SU-DHL-6 (cell line): ENCODE measurements around the gene MGAT5B.

Source experiments
- H2AFZ ChIP-seq: fragments of 200-600 bp; sonication (generic); 2 replicates; pipeline ENCODE4 v1.6.1; 2014; ENCODE audit warnings: low read depth, mild to moderate bottlenecking, moderate library complexity, mixed read lengths, antibody characterized with exemption, low read length; ENCODE audit not compliant: severe bottlenecking
- H3F3A ChIP-seq: fragments of 200-600 bp; shearing (Covaris generic); 2 replicates; pipeline ENCODE4 v1.6.0; 2016; ENCODE audit warnings: antibody characterized with exemption, mild to moderate bottlenecking; ENCODE audit not compliant: insufficient read depth
- H3K27ac ChIP-seq: fragments of 200-600 bp; sonication (generic); 2 replicates; pipeline ENCODE4 v1.5.1; 2016; ENCODE audit warnings: low read depth, mild to moderate bottlenecking, low read length, moderate library complexity, mixed read lengths
- H3K27me3 ChIP-seq: fragments of 200-600 bp; sonication (generic), shearing (Covaris generic); 2 replicates; pipeline ENCODE4 v1.6.0; 2014; ENCODE audit warnings: mild to moderate bottlenecking, low read length
- H3K36me3 ChIP-seq: fragments of 200-600 bp; sonication (generic); 2 replicates; pipeline ENCODE4 v1.6.1; 2014; ENCODE audit warnings: mild to moderate bottlenecking, low read length, mixed read lengths
- H3K4me2 ChIP-seq: fragments of 300-600, 200-600 bp; shearing (Covaris generic), sonication (generic); 2 replicates; pipeline ENCODE4 v1.6.0; 2014; ENCODE audit warnings: low read length, low read depth, mild to moderate bottlenecking; ENCODE audit not compliant: poor library complexity, severe bottlenecking
- H3K4me3 ChIP-seq: fragments of 200-600 bp; sonication (generic); 2 replicates; pipeline ENCODE4 v1.5.1; 2014; ENCODE audit warnings: antibody characterized with exemption, low read length, mild to moderate bottlenecking, mixed read lengths; ENCODE audit not compliant: insufficient read depth, poor library complexity, severe bottlenecking
- H3K79me2 ChIP-seq: fragments of 200-600 bp; sonication (generic); 2 replicates; pipeline ENCODE4 v1.6.1; 2014; ENCODE audit warnings: mild to moderate bottlenecking, low read length, moderate library complexity; ENCODE audit not compliant: insufficient read depth
- H3K9ac ChIP-seq: fragments of 200-600 bp; sonication (generic); 2 replicates; pipeline ENCODE4 v1.7.0; 2014; ENCODE audit warnings: mild to moderate bottlenecking, low read length
- H3K9me2 ChIP-seq: fragments of 200-600 bp; sonication (generic); replicated peaks from 2 replicates; pipeline ENCODE4 v1.6.1; 2014; ENCODE audit warnings: low read length; ENCODE audit not compliant: insufficient read depth
- H3K9me3 ChIP-seq: fragments of 200-600 bp; sonication (generic); 2 replicates; pipeline ENCODE4 v1.6.1; 2014; ENCODE audit warnings: low read length, mixed read lengths; ENCODE audit not compliant: insufficient read depth
- H4K20me1 ChIP-seq: fragments of 200-600 bp; sonication (generic); 2 replicates; pipeline ENCODE4 v1.6.1; 2014; ENCODE audit warnings: low read depth, mild to moderate bottlenecking, antibody characterized with exemption, low read length, moderate library complexity, mixed read lengths
- EZH2phosphoT487 ChIP-seq: fragments of 200-600 bp; sonication (generic), shearing (Covaris generic); conservative IDR thresholded peaks from 2 replicates; pipeline ENCODE4 v1.6.1; 2018; ENCODE audit warnings: mild to moderate bottlenecking, antibody characterized with exemption, low read length, moderate library complexity, mixed read lengths
- TF ChIP-seq, protein P1 (sequence below): fragments of 200-600 bp; sonication (generic); IDR thresholded peaks from one replicate; pipeline ENCODE4 v1.5.1; 2017; ENCODE audit warnings: antibody characterized with exemption, mild to moderate bottlenecking, low read length, moderate library complexity; ENCODE audit not compliant: insufficient read depth, poor library complexity, severe bottlenecking

MGAT5B gene

DNA sequence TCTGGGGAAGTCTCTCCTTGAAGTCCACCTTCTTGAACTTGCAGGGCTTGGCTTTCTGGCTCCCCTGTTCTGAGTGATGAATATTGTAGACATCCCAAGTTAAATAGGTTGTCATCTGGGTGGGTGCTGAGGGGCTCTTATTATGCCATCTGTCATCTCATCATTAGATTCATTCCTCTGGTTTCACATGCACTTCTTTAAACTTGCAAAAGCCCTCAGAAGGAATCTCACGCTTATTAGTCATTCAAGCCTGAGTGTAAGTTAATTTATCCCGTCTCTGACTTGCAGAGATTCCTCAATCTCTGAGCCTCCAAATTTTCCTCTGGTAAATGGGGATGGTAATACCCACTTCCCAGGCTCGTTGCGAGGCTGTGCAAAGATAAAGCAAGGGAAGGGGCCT is 5.7 kb downstream of the MGAT5B start:
- no peak for TF ChIP-seq EZH2phosphoT487
- TF ChIP-seq, protein P1, sequence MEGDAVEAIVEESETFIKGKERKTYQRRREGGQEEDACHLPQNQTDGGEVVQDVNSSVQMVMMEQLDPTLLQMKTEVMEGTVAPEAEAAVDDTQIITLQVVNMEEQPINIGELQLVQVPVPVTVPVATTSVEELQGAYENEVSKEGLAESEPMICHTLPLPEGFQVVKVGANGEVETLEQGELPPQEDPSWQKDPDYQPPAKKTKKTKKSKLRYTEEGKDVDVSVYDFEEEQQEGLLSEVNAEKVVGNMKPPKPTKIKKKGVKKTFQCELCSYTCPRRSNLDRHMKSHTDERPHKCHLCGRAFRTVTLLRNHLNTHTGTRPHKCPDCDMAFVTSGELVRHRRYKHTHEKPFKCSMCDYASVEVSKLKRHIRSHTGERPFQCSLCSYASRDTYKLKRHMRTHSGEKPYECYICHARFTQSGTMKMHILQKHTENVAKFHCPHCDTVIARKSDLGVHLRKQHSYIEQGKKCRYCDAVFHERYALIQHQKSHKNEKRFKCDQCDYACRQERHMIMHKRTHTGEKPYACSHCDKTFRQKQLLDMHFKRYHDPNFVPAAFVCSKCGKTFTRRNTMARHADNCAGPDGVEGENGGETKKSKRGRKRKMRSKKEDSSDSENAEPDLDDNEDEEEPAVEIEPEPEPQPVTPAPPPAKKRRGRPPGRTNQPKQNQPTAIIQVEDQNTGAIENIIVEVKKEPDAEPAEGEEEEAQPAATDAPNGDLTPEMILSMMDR: no peak
- Histone ChIP-seq H3K79me2 (no peaks in the 10 kb centered on the region), H3K9ac (no peak overlapping the region), H3K27ac (no peak overlapping the region), H3K4me2 (no peak overlapping the region), H4K20me1 (no peaks in the 10 kb centered on the region), H3K27me3 (no peaks in the 10 kb centered on the region), H2AFZ (no peak overlapping the region), H3K4me3 (no peak overlapping the region), H3K36me3 (no peaks in the 10 kb centered on the region), H3K9me2 (no peaks in the 10 kb centered on the region), H3K9me3 (no peaks in the 10 kb centered on the region), H3F3A (no peaks in the 10 kb centered on the region)

DNA sequence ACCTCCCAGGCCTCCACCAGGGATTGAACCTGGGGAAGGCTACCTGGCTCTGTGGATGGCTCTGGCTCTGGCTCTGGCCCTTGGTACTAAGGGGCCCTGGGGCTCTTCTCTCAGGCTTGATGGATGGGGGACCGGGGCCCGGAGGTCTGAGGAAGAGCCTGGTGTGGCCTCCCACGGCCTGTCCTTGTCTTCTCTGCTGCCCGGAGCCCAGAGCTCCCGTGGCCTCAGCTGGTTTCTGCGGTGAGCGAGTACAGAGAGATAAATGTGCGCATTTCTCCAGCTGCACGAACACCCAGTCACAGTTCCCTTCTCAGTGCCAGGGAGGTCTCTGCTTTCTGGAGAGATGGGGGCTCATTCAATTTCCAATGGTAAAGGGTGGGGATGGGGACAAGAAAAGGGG is 9.2 kb downstream of the MGAT5B start:
- no peaks in the 10 kb centered on the region for H3F3A ChIP-seq
- H3K9me2 ChIP-seq: no peaks in the 10 kb centered on the region
- H3K4me3 ChIP-seq: no peak overlapping the region
- no peaks in the 10 kb centered on the region for H4K20me1 ChIP-seq
- no peak for TF ChIP-seq EZH2phosphoT487
- TF ChIP-seq, protein P1: no peak
- no peak overlapping the region for H3K9ac ChIP-seq
- no peaks in the 10 kb centered on the region for H3K36me3 ChIP-seq
- no peaks in the 10 kb centered on the region for H3K9me3 ChIP-seq
- no peak overlapping the region for H3K27ac ChIP-seq
- H3K4me2 ChIP-seq: no peak overlapping the region
- H2AFZ ChIP-seq: no peak overlapping the region
- H3K27me3 ChIP-seq: no peaks in the 10 kb centered on the region
- no peaks in the 10 kb centered on the region for H3K79me2 ChIP-seq

DNA sequence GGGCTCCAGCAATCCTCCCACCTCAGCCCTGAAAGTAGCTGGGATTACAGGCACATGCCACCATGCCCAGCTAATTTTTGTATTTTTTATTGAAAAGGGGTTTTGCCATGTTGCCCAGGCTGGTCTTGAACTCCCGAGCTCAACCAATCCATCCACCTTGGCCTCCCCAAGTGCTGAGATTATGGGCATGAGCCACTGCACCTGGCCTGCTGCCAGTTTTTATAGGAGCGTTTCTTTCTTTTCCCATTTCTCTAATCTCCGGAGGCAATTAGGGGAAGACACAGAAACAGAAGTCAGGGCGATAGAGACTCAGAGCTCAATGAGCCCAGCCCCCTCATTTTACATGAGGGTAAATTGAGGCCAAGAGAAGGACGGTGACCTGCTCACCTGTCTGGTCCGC is 10.4 kb downstream of the MGAT5B start:
- H3K9me2 ChIP-seq: no peaks in the 10 kb centered on the region
- no peaks in the 10 kb centered on the region for H3K79me2 ChIP-seq
- H3F3A ChIP-seq: no peaks in the 10 kb centered on the region
- H3K9me3 ChIP-seq: no peaks in the 10 kb centered on the region
- H3K27ac ChIP-seq: no peak overlapping the region
- H3K36me3 ChIP-seq: no peaks in the 10 kb centered on the region
- H3K4me2 ChIP-seq: no peak overlapping the region
- no peak overlapping the region for H2AFZ ChIP-seq
- H3K4me3 ChIP-seq: no peak overlapping the region
- H3K27me3 ChIP-seq: no peaks in the 10 kb centered on the region
- no peak overlapping the region for H3K9ac ChIP-seq
- TF ChIP-seq EZH2phosphoT487: no peak
- TF ChIP-seq, protein P1: no peak
- H4K20me1 ChIP-seq: no peaks in the 10 kb centered on the region

DNA sequence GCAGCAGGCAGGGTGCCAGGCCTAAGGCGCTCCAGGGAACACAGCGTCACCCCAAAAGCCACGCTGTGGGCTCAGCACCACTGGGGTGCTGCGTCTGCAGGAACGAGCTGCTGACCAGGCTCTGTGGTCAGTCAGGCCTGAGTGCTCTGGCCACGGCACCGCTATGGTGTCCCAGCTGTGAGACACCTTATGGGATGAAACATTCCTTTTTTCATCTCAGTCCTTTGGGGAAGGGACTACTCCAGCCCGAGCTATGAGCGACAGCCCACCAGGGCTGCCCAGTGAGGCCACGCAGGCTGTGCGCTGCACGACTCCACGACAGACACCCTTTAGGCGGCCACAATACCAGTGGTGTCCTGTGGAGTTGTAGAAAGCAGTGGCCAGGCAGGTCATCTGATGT is 11.1 kb downstream of the MGAT5B start:
- Histone ChIP-seq H3F3A (no peaks in the 10 kb centered on the region), H3K27ac (no peak overlapping the region), H3K79me2 (no peaks in the 10 kb centered on the region), H3K9me2 (no peaks in the 10 kb centered on the region), H3K4me2 (no peak overlapping the region), H2AFZ (no peak overlapping the region), H3K36me3 (no peaks in the 10 kb centered on the region), H3K27me3 (no peaks in the 10 kb centered on the region), H3K9ac (no peak overlapping the region), H4K20me1 (no peaks in the 10 kb centered on the region), H3K9me3 (no peaks in the 10 kb centered on the region), H3K4me3 (no peak overlapping the region)
- TF ChIP-seq, protein P1: no peak
- no peak for TF ChIP-seq EZH2phosphoT487
